Colonic mucosa (tissue), 4 donors: ENCODE results near the gene CACNA1H. TPM values are rescaled to one million over a fixed set of nuclear protein-coding genes. Genes with fewer than 3 reads are reported as not detected.

Experiments
- DNase-seq: peaks from one replicate; pipeline ENCODE4 v3.0.0-alpha.2; 2020
- H3K27ac ChIP-seq: fragments of 200-600 bp; one replicate; pipeline ENCODE4 v1.8.0; 2021
- H3K27me3 ChIP-seq: fragments of 200-600 bp; one replicate; pipeline ENCODE4 v1.8.0; 2021
- H3K36me3 ChIP-seq: fragments of 200-600 bp; one replicate; pipeline ENCODE4 v1.8.0; 2021
- H3K4me1 ChIP-seq: fragments of 200-600 bp; one replicate; pipeline ENCODE4 v1.8.0; 2021; ENCODE audit warnings: mild to moderate bottlenecking
- H3K4me3 ChIP-seq: fragments of 200-600 bp; one replicate; pipeline ENCODE4 v1.8.0; 2021
- H3K9ac ChIP-seq, 2 donors: one replicate each; pipeline ENCODE4 v1.7.0; 2013; ENCODE audit warnings: control low read depth in 2 of 2, low read depth in 2 of 2, low read length in 2 of 2
- H3K9me3 ChIP-seq: fragments of 200-600 bp; one replicate; pipeline ENCODE4 v1.8.0; 2021
- intact Hi-C: fragments of 100-400 bp; cut with DNase I; formaldehyde crosslinking; loops from one replicate; pipeline ENCODE4 v1.14.1; 2022
- total RNA-seq, 2 donors: library from RNA; stranded (reverse); fragmentation: NEBNext Ultra II Directional in 1 of 2; extraction: Animal tissue kit (Norgen Biotek cat#: 25700) in 1 of 2; gene quantifications; one replicate each; pipeline ENCODE4 v1.2.1, GENCODE V29; 2021
- TF ChIP-seq, protein P1 (sequence below): fragments of 200-600 bp; IDR thresholded peaks from one replicate; pipeline ENCODE4 v1.8.0; 2022; ENCODE audit warnings: antibody characterized with exemption, mild to moderate bottlenecking
- donor health status: healthy.
- donor health status: DM: no; HTN: no; CAD: no.
- donor health status: DM: no; HTN: no; CAD: no.

The CACNA1H gene
- total RNA-seq, 2 donors from 2014 or later: 2.1 to 14.6 TPM

GRCh38 chr16:1192384-1193073, 39.6 kb downstream of the CACNA1H start:
- no peaks in the 10 kb centered on the region for H3K9me3 ChIP-seq
- TF ChIP-seq, protein P1, sequence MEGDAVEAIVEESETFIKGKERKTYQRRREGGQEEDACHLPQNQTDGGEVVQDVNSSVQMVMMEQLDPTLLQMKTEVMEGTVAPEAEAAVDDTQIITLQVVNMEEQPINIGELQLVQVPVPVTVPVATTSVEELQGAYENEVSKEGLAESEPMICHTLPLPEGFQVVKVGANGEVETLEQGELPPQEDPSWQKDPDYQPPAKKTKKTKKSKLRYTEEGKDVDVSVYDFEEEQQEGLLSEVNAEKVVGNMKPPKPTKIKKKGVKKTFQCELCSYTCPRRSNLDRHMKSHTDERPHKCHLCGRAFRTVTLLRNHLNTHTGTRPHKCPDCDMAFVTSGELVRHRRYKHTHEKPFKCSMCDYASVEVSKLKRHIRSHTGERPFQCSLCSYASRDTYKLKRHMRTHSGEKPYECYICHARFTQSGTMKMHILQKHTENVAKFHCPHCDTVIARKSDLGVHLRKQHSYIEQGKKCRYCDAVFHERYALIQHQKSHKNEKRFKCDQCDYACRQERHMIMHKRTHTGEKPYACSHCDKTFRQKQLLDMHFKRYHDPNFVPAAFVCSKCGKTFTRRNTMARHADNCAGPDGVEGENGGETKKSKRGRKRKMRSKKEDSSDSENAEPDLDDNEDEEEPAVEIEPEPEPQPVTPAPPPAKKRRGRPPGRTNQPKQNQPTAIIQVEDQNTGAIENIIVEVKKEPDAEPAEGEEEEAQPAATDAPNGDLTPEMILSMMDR: no peak
- intact Hi-C loops: no loop called here
- no peaks in the 10 kb centered on the region for H3K4me1 ChIP-seq
- H3K36me3 ChIP-seq: no peaks in the 10 kb centered on the region
- H3K27me3 ChIP-seq: no peaks in the 10 kb centered on the region
- H3K27ac ChIP-seq: no peak overlapping the region
- DNase-seq: no peak
- no peak overlapping the region for H3K9ac ChIP-seq
- H3K4me3 ChIP-seq: no peak overlapping the region

GRCh38 chr16:1193143-1193824, 40.4 kb downstream of the CACNA1H start:
- intact Hi-C loops: no loop called here
- H3K36me3 ChIP-seq: no peaks in the 10 kb centered on the region
- H3K4me1 ChIP-seq: no peaks in the 10 kb centered on the region
- H3K9me3 ChIP-seq: no peaks in the 10 kb centered on the region
- no peaks in the 10 kb centered on the region for H3K27me3 ChIP-seq
- no peak overlapping the region for H3K9ac ChIP-seq
- H3K4me3 ChIP-seq: no peak overlapping the region
- H3K27ac ChIP-seq: no peak overlapping the region
- DNase-seq: no peak
- TF ChIP-seq, protein P1: no peak

DNA sequence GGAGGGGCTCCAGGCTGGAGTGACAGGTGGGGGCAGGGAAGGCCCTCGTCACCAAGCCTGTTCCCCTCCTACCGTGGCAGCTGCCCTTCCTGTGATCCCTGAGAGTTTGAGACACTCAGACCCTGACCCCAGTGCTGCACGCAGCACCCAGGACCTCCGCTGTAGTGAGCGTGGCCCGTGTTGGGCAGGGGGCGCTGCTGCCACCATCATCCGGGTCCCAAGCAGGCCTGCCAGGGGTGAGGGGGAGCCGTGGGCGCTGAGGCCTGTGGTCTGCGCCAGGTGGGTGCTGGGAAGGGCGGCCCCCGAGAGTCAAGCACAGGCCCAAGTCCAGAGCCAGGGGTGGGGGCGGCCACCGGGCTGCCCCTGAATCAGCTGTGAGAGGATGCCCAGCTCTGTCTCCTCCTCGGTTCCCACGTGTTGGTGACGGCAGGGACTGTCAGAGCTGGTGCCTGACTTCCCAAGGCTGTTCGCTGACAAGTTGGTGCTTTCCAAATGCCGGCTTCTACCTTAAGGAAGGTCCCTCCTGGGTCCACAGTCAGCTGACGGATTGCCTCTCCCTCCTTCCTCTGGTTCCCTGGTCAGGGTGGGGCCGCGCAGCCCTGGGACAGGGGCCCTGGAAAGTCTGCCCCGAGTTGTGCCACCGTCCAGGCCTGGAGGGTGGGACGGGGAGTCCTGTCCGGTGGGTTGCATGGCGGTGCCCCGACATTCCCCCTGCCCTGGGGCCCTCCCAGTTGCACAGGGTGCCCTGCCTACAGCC, 41.1 kb downstream of the CACNA1H start:
- no peaks in the 10 kb centered on the region for H3K27me3 ChIP-seq
- TF ChIP-seq, protein P1: no peak
- H3K36me3 ChIP-seq: no peaks in the 10 kb centered on the region
- no peaks in the 10 kb centered on the region for H3K4me1 ChIP-seq
- H3K4me3 ChIP-seq: no peak overlapping the region
- intact Hi-C loops: no loop called here
- no peaks in the 10 kb centered on the region for H3K9me3 ChIP-seq
- DNase-seq: no peak
- H3K9ac ChIP-seq: no peak overlapping the region
- no peak overlapping the region for H3K27ac ChIP-seq

GRCh38 chr16:1194665-1195392, 41.9 kb downstream of the CACNA1H start:
- Histone ChIP-seq H3K4me1 (no peaks in the 10 kb centered on the region), H3K9me3 (no peaks in the 10 kb centered on the region), H3K27ac (no peak overlapping the region), H3K36me3 (no peaks in the 10 kb centered on the region), H3K9ac (no peak overlapping the region), H3K4me3 (no peak overlapping the region), H3K27me3 (no peaks in the 10 kb centered on the region)
- intact Hi-C loops: no loop called here
- peak; percentile 24 for DNase-seq
- TF ChIP-seq, protein P1: peak; percentile 66

GRCh38 chr16:1195393-1195666, 42.4 kb downstream of the CACNA1H start:
- H3K36me3 ChIP-seq: no peaks in the 10 kb centered on the region
- H3K9me3 ChIP-seq: no peaks in the 10 kb centered on the region
- no peak overlapping the region for H3K9ac ChIP-seq
- no peak for DNase-seq
- no peaks in the 10 kb centered on the region for H3K27me3 ChIP-seq
- no peak overlapping the region for H3K27ac ChIP-seq
- TF ChIP-seq, protein P1: no peak
- intact Hi-C loops: no loop called here
- no peak overlapping the region for H3K4me3 ChIP-seq
- no peaks in the 10 kb centered on the region for H3K4me1 ChIP-seq
